ENCODE results near the gene LAMA2. TPM values are rescaled to one million over a fixed set of nuclear protein-coding genes. Genes with fewer than 3 reads are reported as not detected.

Gene LAMA2
- total and polyA plus RNA-seq, 2 of the 8 experiments (the other 6 are each of a cell fraction or from before 2014, with no cell fraction given) = 1.3 to 3.8 TPM

GRCh38 chr6:129120856-129121638 is 238.1 kb downstream of the LAMA2 start:
- no peak overlapping the region for H4K5ac ChIP-seq (ENCODE audit: insufficient read length, low read depth, low read length)
- no peaks in the 10 kb centered on the region for H3K4me1 ChIP-seq (replicated peaks in 1 of 4; ENCODE audit: control insufficient read depth in 3 of 4, insufficient read depth in 4 of 4, low read length in 3 of 4)
- H3K14ac ChIP-seq (ENCODE audit: insufficient read length) = no peak overlapping the region
- H4K8ac ChIP-seq (ENCODE audit: extremely low read depth, insufficient read depth, low read length) = no peak overlapping the region
- no peak overlapping the region for H3K56ac ChIP-seq (replicated peaks; ENCODE audit: insufficient read length, low read depth, low read length)
- H3K18ac ChIP-seq (ENCODE audit: extremely low read depth, low read length) = no peak overlapping the region
- H2BK5ac ChIP-seq (ENCODE audit: low read depth, low read length) = no peak overlapping the region
- no peak overlapping the region for H2BK120ac ChIP-seq (replicated peaks; ENCODE audit: low read depth, low read length)
- no peaks in the 10 kb centered on the region for H3K36me3 ChIP-seq (ENCODE audit: control insufficient read depth in 2 of 4, insufficient read depth in 4 of 4, low read length in 3 of 4)
- H3K27ac ChIP-seq (ENCODE audit: low read depth, low read length) = no peak overlapping the region
- H3K79me1 ChIP-seq (ENCODE audit: low read depth, low read length) = no peaks in the 10 kb centered on the region
- no peak for DNase-seq (ENCODE audit: low read depth in 1 of 2, low spot score in 2 of 2)
- H3K23ac ChIP-seq (ENCODE audit: insufficient read length) = no peak overlapping the region
- H3K4me3 ChIP-seq (ENCODE audit: extremely low read depth in 1 of 4, insufficient read depth in 2 of 4, low read depth in 3 of 4, low read length in 4 of 4) = no peak overlapping the region
- FAIRE-seq = no peak
- no peak overlapping the region for H2BK15ac ChIP-seq (ENCODE audit: low read length)
- H3K27me3 ChIP-seq (replicated peaks in 1 of 4; ENCODE audit: control insufficient read depth in 3 of 4, extremely low read depth in 1 of 4, insufficient read depth in 3 of 4, low read length in 3 of 4) = no peaks in the 10 kb centered on the region
- no peaks in the 10 kb centered on the region for H3K9me3 ChIP-seq (ENCODE audit: insufficient read depth in 2 of 2, low read depth in 1 of 2, low read length in 1 of 2)
- WGBS, 2 experiments (ENCODE audit: extremely low coverage in 1 of 2, insufficient coverage in 1 of 2, insufficient read length in 1 of 2, insufficient replicate concordance in 2 of 2, low coverage in 1 of 2, low lambda C conversion rate in 2 of 2, missing lambda C conversion rate in 1 of 2) = 83% methylated on average over 3 of the region's 3 CpGs; no CpG with 5 or more reads in 1 of the 2 experiments
- H3K79me2 ChIP-seq (ENCODE audit: control insufficient read depth in 1 of 2, insufficient read depth in 2 of 2, low read length in 2 of 2) = no peaks in the 10 kb centered on the region
- no peak overlapping the region for H2BK12ac ChIP-seq (ENCODE audit: low read depth, low read length)
- no peak overlapping the region for H3K9ac ChIP-seq (replicated peaks in 1 of 4; ENCODE audit: extremely low read depth in 1 of 4, low read depth in 3 of 4, low read length in 3 of 4)
- H3K23me2 ChIP-seq (ENCODE audit: low read depth, low read length) = no peaks in the 10 kb centered on the region; the same call in 1 of the 2 replicates
- no peak overlapping the region for H3K4me2 ChIP-seq (ENCODE audit: insufficient read depth in 1 of 2, low read depth in 2 of 2, low read length in 2 of 2)
- no peak overlapping the region for H3K4ac ChIP-seq (replicated peaks; ENCODE audit: insufficient read length, low read depth, low read length)
- H2AFZ ChIP-seq (ENCODE audit: low read length) = no peak overlapping the region
- no peaks in the 10 kb centered on the region for H4K20me1 ChIP-seq (replicated peaks in 1 of 2; ENCODE audit: control insufficient read depth in 1 of 2, insufficient read depth in 2 of 2, low read length in 2 of 2)
- no peak overlapping the region for H2AK5ac ChIP-seq (ENCODE audit: low read depth, low read length)
- POLR2A ChIA-PET (ENCODE audit: partially characterized antibody) = no interaction called here
- no peak overlapping the region for H4K91ac ChIP-seq (replicated peaks; ENCODE audit: insufficient read length, low read length)
- CTCF ChIA-PET (ENCODE audit: partially characterized antibody) = interaction anchor here (1.9 kb wide), 1 partner anchor 15 kb away, joined by 4 read pairs; no protein-coding TSS in a partner anchor
- H2BK20ac ChIP-seq (ENCODE audit: low read length) = no peak overlapping the region
- TF ChIP-seq ASH2L (IDR thresholded peaks at IDR 0.05; ENCODE audit: low read length) (no peak), SP2 (IDR thresholded peaks at IDR 0.05; ENCODE audit: low read length) (no peak), BACH1 (IDR thresholded peaks at IDR 0.05; ENCODE audit: low read length) (no peak), KDM1A (IDR thresholded peaks at IDR 0.05; ENCODE audit: borderline replicate concordance, low read length) (no peak)
